ENCODE data around the gene GJD3. TPM values are rescaled to one million over a fixed set of nuclear protein-coding genes. Genes with fewer than 3 reads are reported as not detected.

GJD3 gene
- total RNA-seq, 1 experiment from 2014 or later, result not detected

DNA sequence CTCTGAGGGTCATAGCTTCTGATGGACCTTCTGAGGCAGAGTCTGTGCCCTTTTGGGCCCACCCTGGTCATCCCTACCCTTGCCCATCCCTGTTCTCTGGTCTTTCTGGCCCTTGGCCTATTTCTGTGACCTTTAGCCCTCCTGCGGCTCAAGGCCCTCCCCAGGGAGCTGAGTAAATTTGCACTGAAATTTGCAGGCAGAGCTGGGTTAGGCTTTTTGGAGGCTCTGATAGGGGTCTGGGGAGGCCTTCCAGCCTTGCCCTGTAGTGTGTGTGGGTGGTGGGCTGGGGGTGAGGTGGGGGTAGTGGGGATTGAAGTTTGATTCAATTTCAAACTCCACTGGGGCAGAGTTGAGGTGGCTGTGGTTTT is 37.7 kb downstream of the GJD3 start:
- no peak overlapping the region for H2BK5ac ChIP-seq (ENCODE audit: insufficient read length, low read length)
- no peak overlapping the region for H2BK120ac ChIP-seq (ENCODE audit: low read depth, low read length, poor library complexity, severe bottlenecking)
- no peak overlapping the region for H2AK5ac ChIP-seq (ENCODE audit: insufficient read length, low read length)
- WGBS (ENCODE audit: extremely low coverage, insufficient read length, low lambda C conversion rate), result no CpG with 5 or more reads among the region's 1 CpG
- DNase-seq, result no peak
- no peak overlapping the region for H3K18ac ChIP-seq (ENCODE audit: insufficient read length, low read depth, low read length)
- Mint-ChIP-seq H3K4me3 (no peak overlapping the region), H3K4me1 (peaks cover 20 to 32% of the 10 kb centered on the region in 2 experiments), H3K36me3 (ENCODE audit: insufficient read depth in 1 of 3, low read depth in 3 of 3) (peaks cover 5 to 7% (median 6%) of the 10 kb centered on the region in 3 experiments), H3K27ac (no peak overlapping the region; a peak in 1 of 7 replicates), H3K9me3 (no peaks in the 10 kb centered on the region), H3K27me3 (ENCODE audit: low read depth) (peaks cover 11% of the 10 kb centered on the region)
- H3T11ph ChIP-seq (ENCODE audit: low read length), result no peak overlapping the region
- H3K23ac ChIP-seq (ENCODE audit: insufficient read length, low read depth, low read length), result no peak overlapping the region
- H3K4me1 ChIP-seq (ENCODE audit: insufficient read depth, low read length), result no peaks in the 10 kb centered on the region; the same call in 1 of the 2 replicates
- H3K79me1 ChIP-seq (ENCODE audit: insufficient read depth, low read depth, low read length, poor library complexity, severe bottlenecking), result no peaks in the 10 kb centered on the region
- no peak overlapping the region for H3K14ac ChIP-seq (ENCODE audit: insufficient read depth, low read length)
- no peak overlapping the region for H2BK15ac ChIP-seq (ENCODE audit: low read depth, low read length)
- H4K8ac ChIP-seq (replicated peaks; ENCODE audit: insufficient read length, low read depth, low read length), result no peak overlapping the region
- H3K79me2 ChIP-seq (ENCODE audit: insufficient read depth, low read length), result peaks cover 3% of the 10 kb centered on the region; the same call in 1 of the 2 replicates
- H4K20me1 ChIP-seq (ENCODE audit: control insufficient read depth, insufficient read depth, insufficient read length), result no peaks in the 10 kb centered on the region
- no peak overlapping the region for H4K91ac ChIP-seq (ENCODE audit: insufficient read length, low read depth, low read length)
- H3K27ac ChIP-seq (ENCODE audit: insufficient read length, low read depth, low read length), result no peak overlapping the region
- H3K27me3 ChIP-seq (ENCODE audit: insufficient read depth, low read length), result no peaks in the 10 kb centered on the region
- H2BK12ac ChIP-seq (ENCODE audit: insufficient read length, low read depth, low read length), result no peak overlapping the region
- no peak overlapping the region for H2BK20ac ChIP-seq (ENCODE audit: low read depth, low read length, poor library complexity, severe bottlenecking)
- H3K9ac ChIP-seq (ENCODE audit: extremely low read depth, insufficient read length, low read length), result no peak overlapping the region
- TF ChIP-seq, protein P1, sequence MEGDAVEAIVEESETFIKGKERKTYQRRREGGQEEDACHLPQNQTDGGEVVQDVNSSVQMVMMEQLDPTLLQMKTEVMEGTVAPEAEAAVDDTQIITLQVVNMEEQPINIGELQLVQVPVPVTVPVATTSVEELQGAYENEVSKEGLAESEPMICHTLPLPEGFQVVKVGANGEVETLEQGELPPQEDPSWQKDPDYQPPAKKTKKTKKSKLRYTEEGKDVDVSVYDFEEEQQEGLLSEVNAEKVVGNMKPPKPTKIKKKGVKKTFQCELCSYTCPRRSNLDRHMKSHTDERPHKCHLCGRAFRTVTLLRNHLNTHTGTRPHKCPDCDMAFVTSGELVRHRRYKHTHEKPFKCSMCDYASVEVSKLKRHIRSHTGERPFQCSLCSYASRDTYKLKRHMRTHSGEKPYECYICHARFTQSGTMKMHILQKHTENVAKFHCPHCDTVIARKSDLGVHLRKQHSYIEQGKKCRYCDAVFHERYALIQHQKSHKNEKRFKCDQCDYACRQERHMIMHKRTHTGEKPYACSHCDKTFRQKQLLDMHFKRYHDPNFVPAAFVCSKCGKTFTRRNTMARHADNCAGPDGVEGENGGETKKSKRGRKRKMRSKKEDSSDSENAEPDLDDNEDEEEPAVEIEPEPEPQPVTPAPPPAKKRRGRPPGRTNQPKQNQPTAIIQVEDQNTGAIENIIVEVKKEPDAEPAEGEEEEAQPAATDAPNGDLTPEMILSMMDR (conservative IDR thresholded peaks at IDR 0.05), result no peak
- H3K4ac ChIP-seq (ENCODE audit: low read depth, low read length), result no peak overlapping the region
- no peaks in the 10 kb centered on the region for H3K23me2 ChIP-seq (ENCODE audit: insufficient read length, low read depth, low read length, poor library complexity, severe bottlenecking)
- no peak overlapping the region for H2AFZ ChIP-seq (ENCODE audit: low read length)
- no peak overlapping the region for H3K56ac ChIP-seq (ENCODE audit: insufficient read length, low read depth, low read length)
- H3K4me2 ChIP-seq (ENCODE audit: insufficient read depth, insufficient read length, low read length), result no peak overlapping the region
- no peaks in the 10 kb centered on the region for H3K9me3 ChIP-seq (ENCODE audit: control insufficient read depth, low read depth, low read length)
- H4K5ac ChIP-seq (ENCODE audit: insufficient read length, low read depth, low read length), result no peak overlapping the region
